Caki2 (cell line): ENCODE results near the gene PRAMEF8. TPM values are rescaled to one million over a fixed set of nuclear protein-coding genes. Genes with fewer than 3 reads are reported as not detected.
"Not testable (repeated sequence)": the region's sequence is repeated elsewhere in the genome, so short reads cannot be mapped to it uniquely, and the experiment has no call there.

ENCODE experiments used
- DNase-seq: peaks from one replicate; pipeline ENCODE4 v3.0.0-alpha.2; 2015; ENCODE audit warnings: low read depth
- in situ Hi-C: cut with HindIII; loops from 2 replicates; pipeline ENCODE4 v1.10.0; 2016; ENCODE audit warnings: low sequenced_read_pairs, low pct_unique_long_range_greater_than_20kb, mixed read lengths
- total RNA-seq: library from RNA; depleted of rRNA; stranded (reverse); fragments of >200 nt; shearing (Covaris generic); gene quantifications from 2 replicates; pipeline ENCODE4 v1.2.3, GENCODE V29; 2014; ENCODE audit warnings: low replicate concordance; rRNA removed

Gene PRAMEF8
- not detected in 2 replicates for total RNA-seq

DNA sequence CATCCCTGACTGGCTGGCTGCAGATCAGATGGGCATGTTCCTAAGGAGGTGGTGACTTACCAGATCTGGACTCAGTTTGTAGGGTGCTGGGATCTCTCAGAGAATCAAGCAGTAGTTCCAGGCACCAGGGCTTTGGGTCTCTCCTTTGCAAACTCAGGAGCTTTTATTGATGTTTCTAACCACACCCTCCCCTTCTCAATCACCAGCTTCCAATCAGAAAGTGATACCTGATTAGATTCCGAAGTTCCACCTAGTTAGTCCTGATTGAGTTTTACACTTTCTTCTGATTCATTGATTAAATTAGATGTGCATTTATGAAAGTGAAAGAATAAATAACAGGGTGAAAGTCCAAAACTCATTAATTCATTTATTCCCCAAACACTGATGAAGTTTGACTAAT is at the start of gene PRAMEF8:
PRAMEF8 (minus strand) TSS at position 101 of the 400 bp plus-strand sequence. CDS start 1,046 bp downstream, outside the sequence.
- DNase-seq, in situ Hi-C loops: not testable (repeated sequence)

DNA sequence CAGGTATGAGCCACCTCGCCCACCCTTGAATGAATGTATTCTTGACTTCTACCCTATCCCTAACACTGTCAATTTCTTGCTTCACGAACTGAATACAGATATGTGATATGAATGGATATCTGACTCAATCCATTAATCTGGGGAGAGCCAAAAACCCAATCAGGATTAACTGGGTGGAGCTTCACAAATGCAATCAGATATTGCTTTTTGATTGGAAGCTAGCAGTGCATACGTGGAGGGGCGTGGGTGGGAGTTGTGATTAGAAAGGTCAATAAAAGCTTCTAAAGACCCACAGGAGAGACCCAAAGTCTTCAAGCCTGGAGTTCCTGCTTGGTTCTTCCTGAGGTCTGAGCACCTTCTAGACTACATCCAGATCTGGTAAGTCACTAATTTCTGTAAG is 30.3 kb upstream of the PRAMEF8 start, which contains the start of gene PRAMEF15:
PRAMEF15 (plus strand) TSS at position 301 of the 400 bp plus-strand sequence. CDS start 2,827 bp downstream, outside the sequence.
- in situ Hi-C loops: not testable (repeated sequence)

DNA sequence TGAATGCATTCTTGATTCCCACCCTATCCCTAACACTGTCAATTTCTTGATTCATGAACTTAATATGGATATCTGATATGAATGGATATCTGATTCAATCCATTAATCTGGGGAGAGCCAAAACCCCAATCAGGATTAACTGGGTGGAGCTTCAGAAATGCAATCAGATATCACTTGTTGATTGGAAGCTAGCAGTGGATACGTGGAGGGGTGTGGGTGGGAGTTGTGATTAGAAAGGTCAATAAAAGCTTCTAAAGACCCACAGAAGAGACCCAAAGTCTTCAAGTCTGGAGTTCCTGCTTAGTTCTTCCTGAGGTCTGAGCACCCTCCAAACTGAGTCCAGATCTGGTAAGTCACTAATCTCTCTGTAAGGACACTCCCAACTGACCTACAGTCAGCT is 18.3 kb upstream of the PRAMEF8 start, which contains the start of gene PRAMEF33:
PRAMEF33 (plus strand) TSS at position 301 of the 400 bp plus-strand sequence. CDS start 2,416 bp downstream, outside the sequence.
- DNase-seq, in situ Hi-C loops: not testable (repeated sequence)

More for the DNA sequence above, 30.3 kb upstream of the PRAMEF8 start, which contains the start of gene PRAMEF15:
- DNase-seq: not testable (repeated sequence)

DNA sequence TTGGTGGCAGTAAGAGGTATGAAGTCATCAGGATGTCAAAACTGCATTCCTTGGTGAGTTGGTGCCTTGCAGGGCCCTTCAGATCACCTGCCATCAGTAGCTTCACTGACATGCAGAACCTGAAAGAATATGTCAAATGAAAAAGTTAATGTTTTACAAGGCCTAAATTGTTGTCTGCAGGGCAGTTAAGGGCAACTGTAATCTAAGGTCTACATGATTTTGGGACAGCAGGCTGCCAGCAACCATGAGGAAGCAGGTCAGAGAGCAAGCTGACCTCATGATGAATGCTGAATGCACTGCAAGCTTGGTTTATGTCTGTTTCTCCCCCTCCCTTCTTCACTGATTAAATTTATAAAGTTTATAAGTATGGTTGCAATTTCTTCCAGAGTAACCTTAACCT is 17.3 kb upstream of the PRAMEF8 start:
- in situ Hi-C loops: not testable (repeated sequence)

DNA sequence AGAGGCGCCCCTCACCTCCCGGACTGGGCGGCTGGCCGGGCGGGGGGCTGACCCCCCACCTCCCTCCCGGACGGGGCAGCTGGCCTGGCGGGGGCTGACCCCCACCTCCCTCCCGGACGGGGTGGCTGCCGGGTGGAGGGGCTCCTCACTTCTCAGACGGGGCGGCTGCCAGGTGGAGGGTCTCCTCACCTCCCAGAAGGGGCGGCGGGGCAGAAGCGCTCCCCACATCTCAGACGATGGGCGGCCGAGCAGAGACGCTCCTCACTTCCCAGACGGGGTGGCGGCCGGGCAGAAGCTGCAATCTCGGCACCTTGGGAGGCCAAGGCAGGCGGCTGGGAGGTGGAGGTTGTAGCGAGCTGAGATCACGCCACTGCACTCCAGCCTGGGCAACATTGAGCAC is 13.8 kb upstream of the PRAMEF8 start:
- in situ Hi-C loops, DNase-seq: not testable (repeated sequence)

More for the DNA sequence above, 17.3 kb upstream of the PRAMEF8 start:
- DNase-seq: not testable (repeated sequence)

DNA sequence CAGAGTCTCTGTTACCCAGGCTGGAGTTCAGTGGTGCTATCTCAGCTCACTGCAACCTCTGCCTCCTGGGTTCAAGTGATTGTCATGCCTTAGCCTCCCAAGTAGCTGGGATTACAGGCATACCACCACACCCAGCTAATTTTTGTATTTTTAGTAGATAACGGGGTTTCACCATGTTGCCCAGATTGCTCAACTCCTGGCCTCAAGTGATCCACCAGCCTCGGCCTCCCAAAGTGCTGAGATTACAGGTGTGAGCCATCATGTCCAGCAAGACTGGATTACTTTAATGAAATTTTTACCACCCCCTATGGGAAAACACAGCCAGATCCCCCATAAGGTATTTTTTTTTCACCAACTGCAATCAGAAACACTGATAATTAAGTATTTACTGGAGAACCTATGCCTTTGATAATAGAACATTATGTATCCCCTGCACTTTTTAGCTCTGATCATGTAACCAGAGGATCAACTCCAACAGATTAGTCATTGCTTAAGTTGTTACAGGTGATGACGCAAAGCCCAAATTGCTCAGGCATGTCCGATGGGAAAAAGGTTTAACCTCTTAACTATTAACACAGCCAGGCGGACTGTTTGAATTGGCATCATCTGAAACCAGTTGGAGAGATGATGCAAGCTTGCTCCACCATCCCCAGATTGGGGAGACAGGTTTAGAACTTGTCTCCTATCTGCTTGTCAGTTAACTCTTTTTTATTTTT is 12.4 kb upstream of the PRAMEF8 start:
- DNase-seq, in situ Hi-C loops: not testable (repeated sequence)

DNA sequence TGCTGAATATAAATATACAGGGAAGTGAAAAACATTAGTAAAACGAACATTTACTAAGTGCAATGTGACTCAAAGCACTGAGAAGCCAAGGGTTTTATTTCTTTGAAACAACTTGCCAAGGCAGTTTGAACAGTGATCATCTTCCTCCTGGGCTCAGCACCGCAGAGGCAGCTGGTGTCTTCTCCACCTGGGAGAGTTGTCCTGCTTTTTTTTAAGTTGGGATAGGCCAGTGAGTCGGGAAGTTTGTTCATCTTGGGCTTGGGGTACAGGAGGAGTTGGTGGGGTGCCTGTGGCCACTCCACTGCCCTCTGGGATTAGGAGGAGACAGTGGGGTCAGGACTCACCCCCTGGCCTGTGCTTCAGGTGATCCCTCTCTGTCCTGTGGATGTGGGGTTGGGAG is 4.1 kb upstream of the PRAMEF8 start:
- in situ Hi-C loops: not testable (repeated sequence)

DNA sequence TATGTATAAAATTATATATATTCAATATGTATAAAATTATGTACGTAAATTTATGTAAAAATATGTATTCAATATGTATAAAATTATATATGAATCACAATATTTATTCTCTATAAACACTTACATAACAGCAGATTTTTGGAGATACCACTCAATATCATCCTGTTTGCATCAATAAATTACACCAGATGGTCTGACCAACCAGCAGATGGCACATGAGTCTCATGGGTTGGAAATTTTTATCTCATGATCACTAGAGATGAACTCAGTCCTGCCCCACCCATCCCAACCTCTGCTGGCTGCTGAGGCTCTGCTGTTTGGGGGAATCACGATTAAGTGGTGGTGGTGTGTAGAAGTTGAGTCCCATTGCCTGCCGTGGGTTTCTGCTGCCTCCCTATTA is 5.3 kb downstream of the PRAMEF8 start:
- DNase-seq, in situ Hi-C loops: not testable (repeated sequence)

More for the DNA sequence above, 4.1 kb upstream of the PRAMEF8 start:
- not testable (repeated sequence) for DNase-seq

DNA sequence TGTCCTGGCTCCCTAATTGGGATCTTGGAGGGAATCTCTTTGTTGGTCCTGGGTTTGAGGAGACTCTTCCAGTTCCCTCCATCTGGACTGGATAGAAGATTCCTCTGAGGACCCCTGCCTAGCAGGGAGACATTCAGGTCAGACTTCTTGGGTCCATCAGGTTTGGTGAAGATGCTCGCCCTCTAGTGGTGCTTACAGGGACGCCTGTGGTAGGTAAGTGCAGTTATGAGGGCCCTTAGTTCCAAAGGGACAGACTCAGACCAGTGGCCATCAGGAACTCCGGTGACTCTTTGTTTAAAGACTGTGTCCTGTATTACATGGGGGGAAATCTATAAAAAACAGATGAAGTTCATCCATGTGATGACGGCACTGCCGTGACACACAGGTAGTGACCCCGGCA is 7.9 kb downstream of the PRAMEF8 start:
- in situ Hi-C loops, DNase-seq: not testable (repeated sequence)

DNA sequence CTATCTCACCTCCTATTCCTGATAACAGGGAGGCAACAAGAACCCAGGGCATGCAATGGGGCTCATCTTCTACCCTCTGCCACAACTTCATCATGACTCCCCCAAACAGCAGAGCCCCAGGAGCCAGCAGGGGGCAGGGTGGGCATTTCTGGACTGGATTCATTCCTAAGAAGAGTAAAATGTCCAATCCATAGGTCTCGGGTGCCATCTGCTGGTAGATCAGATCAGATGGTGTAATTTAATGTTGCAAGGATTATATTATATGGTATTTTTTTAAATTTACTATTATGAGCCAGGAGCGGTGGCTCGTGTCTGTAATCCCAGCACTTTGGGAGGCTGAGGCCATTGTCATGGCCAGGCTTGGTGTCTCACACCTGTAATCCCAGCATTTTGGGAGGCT is 19.8 kb downstream of the PRAMEF8 start:
- DNase-seq, in situ Hi-C loops: not testable (repeated sequence)

DNA sequence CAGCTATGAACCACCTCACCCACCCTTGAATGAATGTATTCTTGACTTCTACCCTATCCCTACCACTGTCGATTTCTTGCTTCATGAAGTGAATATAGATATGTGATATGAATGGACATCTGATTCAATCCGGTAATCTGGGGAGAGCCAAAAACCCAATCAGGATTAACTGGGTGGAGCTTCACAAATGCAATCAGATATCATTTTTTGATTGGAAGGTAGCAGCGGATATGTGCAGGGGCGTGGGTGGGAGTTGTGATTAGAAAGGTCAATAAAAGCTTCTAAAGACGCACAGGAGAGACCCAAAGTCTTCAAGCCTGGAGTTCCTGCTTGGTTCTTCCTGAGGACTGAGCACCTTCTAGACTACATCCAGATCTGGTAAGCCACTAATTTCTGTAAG is 31.0 kb downstream of the PRAMEF8 start, which contains the start of gene PRAMEF5:
PRAMEF5 (plus strand) TSS at position 301 of the 400 bp plus-strand sequence. CDS start 5,071 bp downstream, outside the sequence.
- in situ Hi-C loops, DNase-seq: not testable (repeated sequence)

DNA sequence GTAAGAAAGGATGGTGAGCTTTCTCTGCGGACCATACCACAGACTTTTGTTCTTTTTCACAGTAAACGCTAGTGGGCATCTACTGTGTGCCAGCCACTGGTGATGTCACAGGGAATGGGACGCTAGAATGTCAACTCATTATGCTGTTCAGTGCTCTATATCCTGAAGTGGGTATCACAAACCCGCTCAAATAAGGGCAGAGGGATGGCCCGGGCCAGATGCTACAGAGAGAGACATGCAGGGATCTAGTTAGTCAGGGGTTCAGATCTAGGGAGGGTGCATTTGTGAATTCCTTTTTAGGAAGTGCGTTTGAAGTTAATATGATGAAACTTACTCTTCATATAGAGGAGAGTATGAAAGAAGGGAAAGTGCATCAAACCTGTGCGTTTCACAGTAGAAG is 37.8 kb downstream of the PRAMEF8 start:
- in situ Hi-C loops: not testable (repeated sequence)

DNA sequence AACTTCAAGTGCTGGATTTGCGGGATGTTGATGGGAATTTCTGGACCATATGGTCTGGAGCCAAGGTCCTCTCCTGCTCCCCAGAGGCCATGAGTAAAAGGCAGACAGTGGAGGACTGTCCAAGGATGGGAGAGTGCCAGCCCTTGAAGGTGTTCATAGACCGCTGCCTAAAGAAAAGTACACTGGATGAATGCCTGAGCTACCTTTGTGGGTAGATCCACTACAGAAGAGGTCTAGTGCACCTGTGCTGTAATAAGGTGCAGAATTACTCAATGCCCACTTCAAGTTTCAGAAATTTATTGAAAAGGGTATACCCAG is 38.4 kb downstream of the PRAMEF8 start:
- in situ Hi-C loops, DNase-seq: not testable (repeated sequence)

More for the DNA sequence above, 37.8 kb downstream of the PRAMEF8 start:
- not testable (repeated sequence) for DNase-seq

DNA sequence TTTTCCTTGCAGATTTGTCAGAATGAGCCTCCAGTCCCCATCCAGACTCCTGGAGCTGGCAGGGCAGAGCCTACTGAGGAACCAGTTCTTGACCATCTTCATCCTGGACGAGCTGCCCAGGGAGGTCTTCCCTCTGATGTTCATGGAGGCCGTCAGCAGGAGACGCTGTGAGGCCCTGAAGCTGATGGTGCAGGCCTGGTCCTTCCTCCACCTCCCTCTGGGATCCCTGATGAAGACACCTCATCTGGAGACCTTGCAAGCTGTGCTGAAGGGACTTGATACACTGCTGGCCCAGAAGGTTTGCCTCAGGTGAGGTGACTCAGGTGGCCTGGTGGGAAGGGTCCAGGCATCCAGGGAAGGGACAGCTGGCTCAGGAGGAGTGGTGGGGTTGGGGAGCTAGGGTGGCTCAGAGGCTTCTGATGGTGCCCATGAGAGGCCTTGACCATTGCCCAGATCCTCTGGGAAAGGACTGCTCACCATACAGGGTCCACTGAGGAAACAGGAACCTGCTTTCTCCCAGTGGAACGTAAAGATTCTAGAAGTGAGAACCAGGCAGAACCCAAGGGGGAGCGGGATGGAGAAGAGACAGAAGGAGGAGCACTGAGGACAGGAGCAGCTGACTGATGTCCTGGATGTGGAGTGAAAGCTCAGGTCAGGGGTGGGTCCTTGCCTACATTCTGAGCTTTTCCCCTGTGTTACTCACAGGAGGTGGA is 38.9 kb downstream of the PRAMEF8 start:
- in situ Hi-C loops: not testable (repeated sequence)

DNA sequence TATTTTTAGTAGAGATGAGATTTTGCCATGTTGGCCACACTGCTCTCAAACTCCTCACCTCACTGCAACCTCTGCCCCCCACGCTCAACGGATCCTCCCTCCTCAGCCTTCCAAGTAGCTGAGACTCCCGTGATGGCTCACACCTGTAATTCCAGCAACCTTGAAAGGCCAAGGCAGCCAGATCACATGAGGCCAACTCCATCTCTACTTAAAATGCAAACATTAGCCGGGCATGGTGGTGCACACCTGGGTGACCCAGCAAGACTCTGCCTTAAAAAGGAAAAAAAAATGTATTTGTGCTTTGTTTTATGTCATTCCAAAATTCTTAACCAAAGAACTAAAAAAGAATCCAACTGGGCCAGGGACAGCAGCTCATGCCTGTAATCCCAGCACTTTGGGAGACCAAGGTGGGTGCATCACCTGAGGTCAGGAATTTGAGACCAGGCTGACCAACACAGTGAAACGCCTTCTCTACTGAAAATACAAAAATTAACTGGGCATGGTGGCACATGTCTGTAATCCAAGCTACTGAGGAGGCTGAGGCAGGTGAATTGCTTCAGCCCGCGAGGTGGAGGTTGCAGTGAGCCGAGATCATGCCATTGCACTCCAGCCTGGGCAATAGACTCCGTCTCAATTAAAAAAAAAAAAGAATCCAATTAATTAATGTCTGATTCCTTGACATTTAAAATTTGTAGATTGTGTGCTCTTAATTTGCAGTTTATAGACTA is 41.2 kb downstream of the PRAMEF8 start:
- DNase-seq, in situ Hi-C loops: not testable (repeated sequence)

More for the DNA sequence above, 38.9 kb downstream of the PRAMEF8 start:
- DNase-seq: not testable (repeated sequence)

DNA sequence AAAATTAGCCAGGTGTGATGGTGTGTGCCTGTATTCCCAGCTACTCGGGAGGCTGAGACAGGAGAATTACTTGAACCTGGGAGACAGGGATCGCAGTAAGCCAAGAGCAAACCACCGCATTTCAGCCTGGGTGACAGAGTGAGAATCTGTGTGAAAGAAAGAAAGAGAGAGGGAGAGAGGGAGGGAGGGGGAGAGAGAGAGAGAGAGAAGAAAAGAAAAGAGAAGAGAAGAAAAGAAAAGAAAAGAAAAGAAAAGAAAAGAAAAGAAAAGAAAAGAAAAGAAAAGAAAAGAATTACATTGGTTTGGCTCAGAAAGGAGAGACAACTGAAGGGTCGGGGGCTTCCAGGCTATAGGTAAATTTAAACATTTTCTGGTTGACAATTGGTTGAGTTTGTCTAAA is 45.3 kb downstream of the PRAMEF8 start:
- in situ Hi-C loops, DNase-seq: not testable (repeated sequence)

DNA sequence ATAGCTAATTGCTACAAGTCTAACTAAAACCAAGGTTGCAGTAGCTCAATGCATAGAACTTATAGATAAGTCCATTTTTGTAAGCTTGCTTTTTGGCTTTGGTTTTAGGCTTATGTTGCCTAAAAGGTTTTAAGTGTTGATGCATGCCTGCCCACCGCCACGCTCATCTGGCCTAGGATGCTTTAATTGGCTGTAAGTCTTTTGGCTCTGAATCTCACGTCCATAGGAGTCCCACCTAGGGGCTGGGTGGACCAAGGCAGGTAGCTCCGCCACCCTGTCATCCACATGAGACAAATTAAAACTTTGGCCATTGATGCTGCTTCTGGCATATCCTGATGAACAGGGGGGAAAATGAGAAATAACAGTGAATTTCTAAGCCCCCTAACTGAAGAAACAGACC is 47.4 kb downstream of the PRAMEF8 start:
- in situ Hi-C loops, DNase-seq: not testable (repeated sequence)

DNA sequence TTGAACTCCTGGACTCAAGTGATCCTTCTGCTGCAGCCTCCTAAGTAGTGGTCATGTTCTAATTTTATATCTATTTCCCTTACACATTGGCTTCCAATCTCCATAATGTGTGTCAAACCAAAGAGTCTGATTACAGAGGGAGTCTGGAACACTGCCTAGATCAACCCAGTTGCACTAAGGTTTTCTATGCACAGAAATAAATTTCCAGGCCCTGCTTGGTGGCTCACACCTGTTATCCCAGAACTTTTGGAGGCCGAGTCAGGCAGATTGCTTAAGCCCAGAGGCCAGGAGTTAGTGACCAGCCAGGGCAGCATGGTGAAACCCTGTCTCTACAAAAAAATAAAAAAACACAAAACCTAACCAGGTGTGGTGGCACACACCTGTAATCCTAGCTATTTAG is 50.9 kb downstream of the PRAMEF8 start:
- DNase-seq, in situ Hi-C loops: not testable (repeated sequence)
